Stimulated activated CD8-positive, alpha-beta memory T cell treated with anti-CD3 and anti-CD28 coated beads, Interleukin-15, amount 100 ng/mL, for 48 hours (primary cell): ENCODE measurements around the gene TAF7.
A peak's percentile ranks its signal among the peaks of the same experiment; 100 is the strongest.
"Not testable (repeated sequence)": the region's sequence is repeated elsewhere in the genome, so short reads cannot be mapped to it uniquely, and the experiment has no call there.

Experiments used
- DNase-seq, 2 donors: peaks; one replicate each; pipeline ENCODE4 v3.0.0-alpha.2; 2020; ENCODE audit warnings: low read depth in 2 of 2

The TAF7 gene, protein sequence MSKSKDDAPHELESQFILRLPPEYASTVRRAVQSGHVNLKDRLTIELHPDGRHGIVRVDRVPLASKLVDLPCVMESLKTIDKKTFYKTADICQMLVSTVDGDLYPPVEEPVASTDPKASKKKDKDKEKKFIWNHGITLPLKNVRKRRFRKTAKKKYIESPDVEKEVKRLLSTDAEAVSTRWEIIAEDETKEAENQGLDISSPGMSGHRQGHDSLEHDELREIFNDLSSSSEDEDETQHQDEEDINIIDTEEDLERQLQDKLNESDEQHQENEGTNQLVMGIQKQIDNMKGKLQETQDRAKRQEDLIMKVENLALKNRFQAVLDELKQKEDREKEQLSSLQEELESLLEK

DNA sequence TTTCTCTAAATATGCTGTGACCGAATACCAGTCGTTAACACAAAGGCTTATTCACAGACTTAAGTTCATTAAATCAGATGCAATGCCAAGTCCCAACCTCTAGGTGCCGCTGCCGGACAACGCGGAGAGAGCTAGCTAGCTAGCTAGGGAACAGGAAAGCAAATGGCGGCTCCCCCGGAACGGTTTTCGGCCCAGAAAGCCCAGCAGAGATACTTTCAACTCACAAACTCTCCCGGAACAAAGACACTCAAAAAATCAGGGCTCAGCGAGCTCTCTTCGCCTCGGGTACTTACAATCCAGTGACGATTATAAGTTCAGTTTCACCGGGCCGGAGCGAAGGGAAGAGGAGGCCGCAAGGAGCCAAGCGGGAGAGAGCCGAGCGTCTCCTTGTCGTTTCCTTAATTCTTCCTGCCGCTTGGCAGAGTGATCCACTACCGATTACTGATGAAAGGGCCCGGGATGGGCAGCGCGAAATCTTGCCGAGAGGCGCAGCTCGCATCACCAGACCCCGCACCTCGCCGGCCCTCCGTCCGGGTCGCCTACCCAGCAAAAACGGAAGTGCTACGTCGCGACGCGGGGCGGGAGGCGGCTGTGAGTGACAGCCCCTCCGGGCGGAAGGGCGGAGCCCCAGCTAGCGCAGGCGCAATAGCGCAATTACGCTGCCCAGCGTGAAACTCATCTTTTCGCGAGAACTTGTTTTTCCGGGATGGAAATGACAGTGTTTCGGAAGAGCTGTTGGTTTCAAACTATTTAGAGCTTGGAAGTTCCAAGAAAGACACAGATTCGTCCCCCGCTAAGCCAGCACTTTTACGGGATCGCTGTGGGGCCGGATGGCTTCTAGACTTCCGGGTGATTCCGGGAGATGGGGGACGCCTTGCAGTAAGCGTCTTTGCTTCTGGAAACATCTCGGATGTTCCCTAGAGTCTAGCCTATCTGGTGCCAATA, at the start of gene TAF7:
TAF7 (minus strand) TSS at position 560 of the 945 bp plus-strand sequence. CDS start 740 bp downstream, outside the sequence.
- peak; percentile 82 to 86 for DNase-seq

GRCh38 chr5:141366016-141366896, 45.7 kb upstream of the TAF7 start:
- DNase-seq, result no peak

DNA sequence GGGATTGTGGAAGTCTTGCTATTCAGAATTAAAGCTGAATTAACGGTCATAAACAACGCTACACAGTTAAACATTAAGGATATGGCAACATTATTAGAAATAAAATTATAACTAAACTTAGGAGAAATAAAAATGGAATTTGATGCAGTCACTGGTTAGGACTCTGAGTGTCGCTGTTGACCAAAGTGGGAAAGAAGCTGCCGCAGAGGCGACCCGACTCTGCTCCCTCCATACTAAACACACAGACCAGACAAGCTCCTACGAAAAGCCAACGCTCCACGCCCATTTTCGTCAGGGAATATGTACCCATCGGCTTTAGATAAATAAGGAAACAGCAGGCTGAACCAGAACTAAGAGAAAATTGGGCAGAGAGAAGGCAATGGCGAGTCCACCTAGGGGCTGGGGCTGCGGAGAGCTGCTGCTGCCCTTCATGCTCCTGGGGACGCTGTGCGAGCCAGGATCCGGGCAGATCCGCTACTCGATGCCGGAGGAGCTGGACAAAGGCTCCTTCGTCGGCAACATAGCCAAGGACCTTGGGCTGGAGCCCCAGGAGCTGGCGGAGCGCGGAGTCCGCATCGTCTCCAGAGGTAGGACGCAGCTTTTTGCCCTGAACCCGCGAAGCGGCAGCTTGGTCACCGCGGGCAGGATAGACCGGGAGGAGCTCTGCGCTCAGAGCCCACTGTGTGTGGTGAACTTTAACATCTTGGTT, 43.5 kb upstream of the TAF7 start, which contains the start of gene PCDHGA5:
PCDHGA5 (plus strand) TSS at position 211 of the 709 bp plus-strand sequence; CDS start at position 380, 169 bp downstream.
- no peak for DNase-seq

DNA sequence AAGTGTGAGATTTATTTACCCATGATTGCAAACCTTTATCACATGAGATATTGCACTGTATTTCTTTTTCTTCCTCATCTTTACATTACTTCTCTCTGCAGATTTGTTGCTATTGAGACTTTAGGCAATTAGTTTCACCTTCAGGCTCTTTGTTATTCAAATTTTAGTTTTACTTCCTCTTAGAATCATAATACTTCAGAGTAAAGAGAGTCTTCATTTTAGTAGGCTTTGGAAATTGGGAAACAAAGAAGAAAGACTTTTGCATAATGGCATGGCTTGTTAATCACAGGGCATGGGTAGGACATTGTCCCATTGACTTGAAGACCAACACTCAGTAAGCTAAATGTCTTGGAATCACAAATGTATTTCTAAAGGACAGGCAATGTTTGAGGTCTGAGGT, 42.1 kb upstream of the TAF7 start:
- no peak for DNase-seq

DNA sequence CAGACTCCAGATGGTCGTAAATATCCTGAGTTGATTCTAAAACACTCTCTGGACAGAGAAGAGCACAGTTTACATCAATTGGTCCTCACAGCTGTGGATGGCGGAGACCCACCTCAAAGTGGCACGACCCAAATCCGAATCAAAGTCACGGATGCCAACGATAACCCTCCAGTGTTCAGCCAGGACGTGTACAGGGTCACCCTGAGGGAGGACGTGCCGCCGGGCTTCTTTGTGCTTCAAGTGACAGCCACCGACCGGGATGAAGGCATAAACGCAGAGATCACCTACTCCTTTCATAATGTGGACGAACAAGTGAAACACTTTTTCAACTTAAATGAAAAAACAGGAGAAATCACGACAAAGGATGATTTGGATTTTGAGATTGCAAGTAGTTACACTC, 40.1 kb upstream of the TAF7 start:
- no peak for DNase-seq

- DNase-seq, result no peak
Observed at GRCh38 chr5:141359790-141360426, 39.3 kb upstream of the TAF7 start, which contains the start of gene PCDHGB2. PCDHGB2 (plus strand) TSS chr5:141359994; CDS start chr5:141360136, 142 bp downstream.

GRCh38 chr5:141356950-141357349, 36.4 kb upstream of the TAF7 start:
- no peak for DNase-seq

DNA sequence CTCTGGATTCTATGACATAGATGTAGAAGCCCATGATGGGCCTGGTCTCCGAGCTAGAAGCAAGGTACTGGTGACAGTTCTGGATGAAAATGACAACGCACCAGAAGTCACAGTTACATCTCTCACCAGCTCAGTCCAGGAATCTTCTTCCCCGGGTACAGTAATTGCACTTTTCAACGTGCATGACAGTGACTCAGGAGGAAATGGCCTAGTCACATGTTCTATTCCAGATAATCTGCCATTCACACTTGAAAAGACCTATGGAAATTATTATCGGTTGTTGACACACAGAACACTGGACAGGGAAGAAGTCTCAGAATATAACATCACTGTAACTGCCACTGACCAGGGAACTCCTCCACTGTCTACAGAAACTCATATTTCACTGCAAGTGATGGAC, 35.5 kb upstream of the TAF7 start:
- DNase-seq, result no peak

DNA sequence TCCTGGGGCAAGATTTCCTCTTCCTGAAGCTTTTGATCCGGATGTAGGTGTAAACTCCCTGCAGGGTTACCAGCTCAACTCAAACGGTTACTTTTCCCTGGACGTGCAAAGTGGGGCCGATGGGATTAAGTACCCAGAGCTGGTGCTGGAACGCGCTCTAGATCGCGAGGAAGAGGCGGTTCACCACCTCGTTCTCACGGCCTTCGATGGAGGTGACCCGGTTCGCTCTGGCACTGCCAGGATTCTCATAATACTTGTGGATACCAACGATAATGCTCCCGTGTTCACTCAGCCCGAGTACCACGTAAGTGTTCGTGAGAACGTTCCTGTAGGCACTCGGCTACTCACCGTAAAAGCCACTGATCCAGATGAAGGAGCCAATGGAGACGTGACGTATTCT, 35.1 kb upstream of the TAF7 start:
- DNase-seq, result no peak

- no peak for DNase-seq
Observed at GRCh38 chr5:141354900-141355469, 34.4 kb upstream of the TAF7 start, which contains the start of gene PCDHGA4. PCDHGA4 (plus strand) TSS chr5:141355021; CDS start chr5:141355108, 87 bp downstream.

DNA sequence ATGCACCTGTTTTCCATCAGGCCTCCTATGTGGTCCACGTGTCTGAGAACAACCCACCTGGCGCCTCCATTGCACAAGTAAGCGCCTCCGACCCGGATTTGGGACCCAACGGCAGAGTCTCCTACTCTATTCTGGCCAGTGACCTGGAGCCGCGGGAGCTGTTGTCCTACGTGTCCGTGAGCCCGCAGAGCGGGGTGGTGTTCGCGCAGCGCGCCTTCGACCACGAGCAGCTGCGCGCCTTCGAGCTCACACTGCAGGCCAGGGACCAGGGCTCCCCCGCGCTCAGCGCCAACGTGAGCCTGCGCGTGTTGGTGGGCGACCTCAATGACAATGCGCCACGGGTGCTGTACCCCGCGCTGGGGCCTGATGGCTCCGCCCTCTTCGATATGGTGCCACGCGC, 31.0 kb upstream of the TAF7 start:
- DNase-seq, result no peak

- no peak for DNase-seq
Observed at GRCh38 chr5:141349917-141350619, 29.5 kb upstream of the TAF7 start, which contains the start of gene PCDHGB1. PCDHGB1 (plus strand) TSS chr5:141350099; CDS start chr5:141350261, 162 bp downstream.

DNA sequence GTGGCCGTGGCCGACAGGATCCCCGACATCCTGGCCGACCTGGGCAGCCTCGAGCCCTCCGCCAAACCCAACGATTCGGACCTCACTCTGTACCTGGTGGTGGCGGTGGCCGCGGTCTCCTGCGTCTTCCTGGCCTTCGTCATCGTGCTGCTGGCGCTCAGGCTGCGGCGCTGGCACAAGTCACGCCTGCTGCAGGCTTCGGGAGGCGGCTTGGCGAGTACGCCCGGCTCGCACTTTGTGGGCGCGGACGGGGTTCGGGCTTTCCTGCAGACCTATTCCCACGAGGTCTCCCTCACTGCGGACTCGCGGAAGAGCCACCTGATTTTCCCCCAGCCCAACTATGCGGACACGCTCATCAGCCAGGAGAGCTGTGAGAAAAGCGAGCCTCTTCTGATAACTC, 25.4 kb upstream of the TAF7 start:
- not testable (repeated sequence) for DNase-seq

DNA sequence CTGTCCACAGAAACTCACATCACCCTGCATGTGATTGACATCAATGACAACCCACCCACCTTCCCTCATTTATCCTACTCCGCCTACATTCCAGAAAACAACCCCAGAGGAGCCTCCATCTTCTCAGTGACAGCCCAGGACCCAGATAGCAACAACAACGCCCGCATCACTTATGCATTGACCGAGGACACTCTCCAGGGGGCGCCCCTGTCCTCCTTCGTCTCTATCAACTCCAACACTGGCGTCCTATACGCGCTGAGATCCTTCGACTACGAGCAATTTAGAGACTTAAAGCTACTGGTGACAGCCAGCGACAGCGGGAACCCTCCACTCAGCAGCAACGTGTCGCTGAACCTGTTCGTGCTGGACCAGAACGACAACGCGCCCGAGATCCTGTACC, 24.7 kb upstream of the TAF7 start:
- DNase-seq, result no peak

GRCh38 chr5:141343953-141344463, 23.4 kb upstream of the TAF7 start:
- no peak for DNase-seq

DNA sequence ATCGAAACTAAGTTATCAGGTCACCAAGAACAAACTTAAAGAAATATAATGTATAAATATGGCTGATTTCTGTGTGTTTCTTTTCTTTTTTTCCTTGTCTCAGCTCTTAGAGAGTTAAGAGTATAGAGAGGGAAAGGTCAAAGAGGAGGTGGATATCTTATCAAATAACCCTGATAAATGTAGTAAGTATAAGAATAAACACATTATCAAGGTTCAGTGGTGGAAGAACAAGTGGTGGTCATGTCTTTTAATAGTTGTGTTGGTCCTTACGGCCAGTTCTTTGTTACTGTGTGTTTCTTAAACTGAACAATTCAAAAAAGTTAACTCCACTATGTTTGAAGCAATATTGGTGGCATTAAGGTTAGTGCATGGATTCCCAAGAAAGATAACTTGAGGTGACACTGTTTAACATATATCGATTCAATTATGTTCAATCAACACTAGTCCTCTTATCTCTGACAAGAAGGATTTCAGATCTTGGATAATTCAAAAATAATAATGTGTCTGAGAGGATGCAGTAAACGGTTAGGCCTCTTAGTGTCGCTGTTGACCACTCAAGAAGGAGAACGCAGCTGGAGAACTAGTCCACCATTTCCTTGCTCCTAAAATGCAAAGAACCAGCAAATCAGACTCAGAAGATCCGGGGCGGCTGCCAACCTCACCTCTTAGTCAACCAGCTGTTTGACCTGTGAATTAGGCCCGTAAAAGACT, 22.8 kb upstream of the TAF7 start, which contains the start of gene PCDHGA3:
PCDHGA3 (plus strand) TSS at position 588 of the 711 bp plus-strand sequence. CDS start 205 bp downstream, outside the sequence.
- no peak for DNase-seq

GRCh38 chr5:141342773-141343172, 22.2 kb upstream of the TAF7 start:
- no peak for DNase-seq

DNA sequence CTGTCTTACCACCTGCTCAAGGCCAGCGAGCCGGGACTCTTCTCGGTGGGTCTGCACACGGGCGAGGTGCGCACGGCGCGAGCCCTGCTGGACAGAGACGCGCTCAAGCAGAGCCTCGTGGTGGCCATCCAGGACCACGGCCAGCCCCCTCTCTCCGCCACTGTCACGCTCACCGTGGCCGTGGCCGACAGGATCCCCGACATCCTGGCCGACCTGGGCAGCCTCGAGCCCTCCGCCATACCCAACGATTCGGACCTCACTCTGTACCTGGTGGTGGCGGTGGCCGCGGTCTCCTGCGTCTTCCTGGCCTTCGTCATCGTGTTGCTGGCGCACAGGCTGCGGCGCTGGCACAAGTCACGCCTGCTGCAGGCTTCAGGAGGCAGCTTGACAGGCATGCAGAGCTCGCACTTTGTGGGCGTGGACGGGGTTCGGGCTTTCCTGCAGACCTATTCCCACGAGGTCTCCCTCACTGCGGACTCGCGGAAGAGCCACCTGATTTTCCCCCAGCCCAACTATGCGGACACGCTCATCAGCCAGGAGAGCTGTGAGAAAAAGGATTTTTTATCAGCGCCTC, 20.3 kb upstream of the TAF7 start:
- not testable (repeated sequence) for DNase-seq
